Esophagus squamous epithelium (tissue), 4 donors: ENCODE results near the gene RPL7A.

Experiments used
- POLR2A ChIP-seq, 4 donors: fragments of 450-650 bp; IDR thresholded peaks; one replicate each; pipeline ENCODE4 v1.6.1; 2017; ENCODE audit warnings: antibody characterized with exemption in 4 of 4, mild to moderate bottlenecking in 4 of 4, moderate library complexity in 3 of 4
- TF ChIP-seq, protein P1 (sequence below), 6 experiments: fragments of 450-650 bp in 4 of 6; fragments of 200-600 bp in 2 of 6; sonication (generic) in 2 of 6; IDR thresholded peaks; one replicate each; pipeline ENCODE4 v1.5.1; 2016 to 2019; ENCODE audit warnings: antibody characterized with exemption in 6 of 6, mild to moderate bottlenecking in 4 of 6, moderate library complexity in 4 of 6

DNA sequence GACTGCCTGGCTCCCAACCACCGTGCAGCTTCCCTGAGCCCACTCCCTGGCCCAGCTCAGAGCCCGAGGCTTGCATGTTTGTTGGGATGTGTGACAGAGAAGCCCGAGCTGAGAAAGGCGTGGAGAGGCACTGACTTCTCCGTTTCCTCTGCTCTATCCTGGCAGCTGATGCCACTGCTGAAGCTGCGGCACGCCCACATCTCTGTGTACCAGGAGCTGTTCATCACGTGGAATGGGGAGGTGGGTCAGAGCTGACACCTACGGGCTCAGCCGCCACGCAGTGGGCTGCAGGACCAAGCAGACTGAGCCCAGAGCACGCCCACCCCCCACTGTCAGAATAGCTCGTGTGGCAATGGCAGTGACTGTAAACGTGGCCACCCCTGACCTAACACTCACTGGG is 37.4 kb downstream of the RPL7A start:
- TF ChIP-seq, protein P1, sequence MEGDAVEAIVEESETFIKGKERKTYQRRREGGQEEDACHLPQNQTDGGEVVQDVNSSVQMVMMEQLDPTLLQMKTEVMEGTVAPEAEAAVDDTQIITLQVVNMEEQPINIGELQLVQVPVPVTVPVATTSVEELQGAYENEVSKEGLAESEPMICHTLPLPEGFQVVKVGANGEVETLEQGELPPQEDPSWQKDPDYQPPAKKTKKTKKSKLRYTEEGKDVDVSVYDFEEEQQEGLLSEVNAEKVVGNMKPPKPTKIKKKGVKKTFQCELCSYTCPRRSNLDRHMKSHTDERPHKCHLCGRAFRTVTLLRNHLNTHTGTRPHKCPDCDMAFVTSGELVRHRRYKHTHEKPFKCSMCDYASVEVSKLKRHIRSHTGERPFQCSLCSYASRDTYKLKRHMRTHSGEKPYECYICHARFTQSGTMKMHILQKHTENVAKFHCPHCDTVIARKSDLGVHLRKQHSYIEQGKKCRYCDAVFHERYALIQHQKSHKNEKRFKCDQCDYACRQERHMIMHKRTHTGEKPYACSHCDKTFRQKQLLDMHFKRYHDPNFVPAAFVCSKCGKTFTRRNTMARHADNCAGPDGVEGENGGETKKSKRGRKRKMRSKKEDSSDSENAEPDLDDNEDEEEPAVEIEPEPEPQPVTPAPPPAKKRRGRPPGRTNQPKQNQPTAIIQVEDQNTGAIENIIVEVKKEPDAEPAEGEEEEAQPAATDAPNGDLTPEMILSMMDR (IDR thresholded peaks at IDR 0.05) = no peak
- no peak for TF ChIP-seq POLR2A (IDR thresholded peaks at IDR 0.05)
